CD4-positive, alpha-beta T cell (primary cell): Measurements from ENCODE around the gene C22orf39. TPM values are rescaled to one million over a fixed set of nuclear protein-coding genes. Genes with fewer than 3 reads are reported as not detected.

Experiments
- ATAC-seq: fragments of 200-7000 bp; cut with Tn5 transposase; one replicate; pipeline ENCODE4 v1.10.0; 2022; ENCODE audit warnings: mild to moderate bottlenecking; ENCODE audit not compliant: poor library complexity
- CTCF ChIA-PET: fragments of 350-600 bp; sonication (Branson Sonifier 250); formaldehyde crosslinking; loops from one replicate; lab custom pipeline; 2021; ENCODE audit warnings: antibody characterized with exemption, inconsistent platforms; lab: Charles Lee
- POLR2A ChIA-PET: fragments of 350-600 bp; sonication (Branson Sonifier 250); formaldehyde crosslinking; loops from one replicate; lab custom pipeline; 2021; ENCODE audit warnings: antibody characterized with exemption, inconsistent platforms; lab: Charles Lee
- DNase-seq, 14 experiments: peaks; one replicate each; pipeline ENCODE4 v3.0.0-alpha.2; 2013 to 2020; ENCODE audit warnings: mixed read lengths in 2 of 14
- H3K27ac ChIP-seq, 2 donors: one replicate each; pipeline versions ENCODE4 v1.5.1 to v1.7.0; 2013; ENCODE audit warnings: low read length in 2 of 2, low read depth in 1 of 2, mild to moderate bottlenecking in 1 of 2
- H3K27me3 ChIP-seq, 2 experiments: 1 replicate in 1 of 2; 2 replicates in 1 of 2; pipeline versions ENCODE4 v1.6.1 to v1.7.0; 2013; ENCODE audit warnings: low read length in 2 of 2, control low read depth in 1 of 2, mild to moderate bottlenecking in 1 of 2, moderate library complexity in 1 of 2; ENCODE audit not compliant: insufficient read depth in 2 of 2, control insufficient read depth in 1 of 2
- H3K36me3 ChIP-seq: one replicate; pipeline ENCODE4 v1.6.1; 2013; ENCODE audit warnings: low read length, control low read depth; ENCODE audit not compliant: insufficient read depth
- H3K4me1 ChIP-seq: one replicate; pipeline ENCODE4 v1.6.1; 2013; ENCODE audit warnings: low read length, control low read depth; ENCODE audit not compliant: insufficient read depth
- H3K4me3 ChIP-seq: one replicate; pipeline ENCODE4 v1.5.1; 2013; ENCODE audit warnings: mild to moderate bottlenecking, low read length, moderate library complexity
- H3K9me3 ChIP-seq, 2 experiments: 1 replicate in 1 of 2; 2 replicates in 1 of 2; pipeline versions ENCODE4 v1.6.1 to v1.7.0; 2013; ENCODE audit warnings: low read length in 2 of 2, mild to moderate bottlenecking in 2 of 2, control low read depth in 1 of 2, moderate library complexity in 1 of 2; ENCODE audit not compliant: control insufficient read depth in 1 of 2, insufficient read depth in 1 of 2
- H3K27ac Mint-ChIP-seq: one replicate; pipeline ENCODE4 v1.8.0; 2020; ENCODE audit warnings: mixed read lengths
- H3K27me3 Mint-ChIP-seq: one replicate; pipeline ENCODE4 v1.8.0; 2021; ENCODE audit warnings: mixed read lengths
- H3K36me3 Mint-ChIP-seq: one replicate; pipeline ENCODE4 v1.8.0; 2021; ENCODE audit warnings: low read depth, mixed read lengths
- H3K4me1 Mint-ChIP-seq: one replicate; pipeline ENCODE4 v1.8.0; 2021; ENCODE audit warnings: low read depth, mixed read lengths
- H3K4me3 Mint-ChIP-seq: one replicate; pipeline ENCODE4 v1.8.0; 2020; ENCODE audit warnings: mild to moderate bottlenecking, mixed read lengths
- H3K9me3 Mint-ChIP-seq: one replicate; pipeline ENCODE4 v1.8.0; 2020; ENCODE audit warnings: mixed read lengths
- intact Hi-C, 2 experiments: fragments of 100-400 bp; cut with DNase I in 1 of 2; cut with micrococcal nuclease in 1 of 2; formaldehyde crosslinking; loops; one replicate each; pipeline versions ENCODE4 v1.15.1 to v1.9.0; 2023 to 2025; cut with DNase I, micrococcal nuclease
- total RNA-seq, 174 experiments: library from RNA in 2 of 174; stranded (reverse) in 2 of 174; gene quantifications; one replicate each; pipeline ENCODE4 v1.2.3 and lab custom pipeline; 2021 to 2026
- TF ChIP-seq, protein P1 (sequence below): fragments of 200-600 bp; IDR thresholded peaks from one replicate; pipeline ENCODE4 v1.8.0; 2022; ENCODE audit warnings: antibody characterized with exemption, mild to moderate bottlenecking

Gene C22orf39
- total RNA-seq, 2 experiments from 2014 or later, result 30.2 to 32.6 TPM

DNA sequence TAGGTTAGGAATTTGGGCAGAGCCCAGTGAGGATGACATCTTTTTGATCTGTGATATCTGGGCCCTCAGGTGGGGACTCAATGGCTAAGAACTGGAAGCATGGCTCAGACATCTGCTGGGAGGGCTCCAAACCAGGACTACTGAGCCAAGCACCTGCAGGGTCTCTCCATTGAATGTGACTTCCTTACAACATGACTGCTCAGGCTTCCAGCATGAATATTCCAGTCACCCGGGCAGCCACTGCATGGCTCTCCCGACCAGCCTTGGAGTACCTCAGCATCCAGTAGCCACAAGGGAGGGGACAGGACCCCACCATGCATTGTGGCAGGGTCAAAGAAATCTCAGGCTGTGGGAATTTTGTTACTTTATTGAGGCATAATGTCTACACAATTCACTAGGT lies 40.8 kb upstream of the C22orf39 start:
- no peak overlapping the region for H3K4me3 ChIP-seq
- ChIA-PET POLR2A (interaction anchor here (1.1 kb wide), 1 partner anchor 8 kb away, joined by 3 read pairs; the partner anchor contains the start of gene CDC45), CTCF (no interaction called here)
- H3K4me1 ChIP-seq, result no peaks in the 10 kb centered on the region
- no peaks in the 10 kb centered on the region for H3K9me3 ChIP-seq
- intact Hi-C loops, result loop anchor here in 1 of 2 experiments (10.0 kb wide), 1 partner anchor 437 kb away; no protein-coding TSS in a partner anchor
- H3K27me3 ChIP-seq, result no peaks in the 10 kb centered on the region
- H3K4me1 Mint-ChIP-seq, result no peaks in the 10 kb centered on the region
- DNase-seq (no peak), ATAC-seq (no peak)
- H3K27ac ChIP-seq, result no peak overlapping the region
- no peak overlapping the region for H3K4me3 Mint-ChIP-seq
- H3K27ac Mint-ChIP-seq, result no peak overlapping the region
- no peaks in the 10 kb centered on the region for H3K36me3 ChIP-seq
- H3K9me3 Mint-ChIP-seq, result no peaks in the 10 kb centered on the region
- no peaks in the 10 kb centered on the region for H3K36me3 Mint-ChIP-seq
- TF ChIP-seq, protein P1, sequence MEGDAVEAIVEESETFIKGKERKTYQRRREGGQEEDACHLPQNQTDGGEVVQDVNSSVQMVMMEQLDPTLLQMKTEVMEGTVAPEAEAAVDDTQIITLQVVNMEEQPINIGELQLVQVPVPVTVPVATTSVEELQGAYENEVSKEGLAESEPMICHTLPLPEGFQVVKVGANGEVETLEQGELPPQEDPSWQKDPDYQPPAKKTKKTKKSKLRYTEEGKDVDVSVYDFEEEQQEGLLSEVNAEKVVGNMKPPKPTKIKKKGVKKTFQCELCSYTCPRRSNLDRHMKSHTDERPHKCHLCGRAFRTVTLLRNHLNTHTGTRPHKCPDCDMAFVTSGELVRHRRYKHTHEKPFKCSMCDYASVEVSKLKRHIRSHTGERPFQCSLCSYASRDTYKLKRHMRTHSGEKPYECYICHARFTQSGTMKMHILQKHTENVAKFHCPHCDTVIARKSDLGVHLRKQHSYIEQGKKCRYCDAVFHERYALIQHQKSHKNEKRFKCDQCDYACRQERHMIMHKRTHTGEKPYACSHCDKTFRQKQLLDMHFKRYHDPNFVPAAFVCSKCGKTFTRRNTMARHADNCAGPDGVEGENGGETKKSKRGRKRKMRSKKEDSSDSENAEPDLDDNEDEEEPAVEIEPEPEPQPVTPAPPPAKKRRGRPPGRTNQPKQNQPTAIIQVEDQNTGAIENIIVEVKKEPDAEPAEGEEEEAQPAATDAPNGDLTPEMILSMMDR, result no peak
- no peaks in the 10 kb centered on the region for H3K27me3 Mint-ChIP-seq

- peaks cover 9% of the 10 kb centered on the region for H3K4me1 Mint-ChIP-seq
- no peak overlapping the region for H3K4me3 Mint-ChIP-seq
- Histone ChIP-seq H3K27ac (no peak overlapping the region), H3K36me3 (no peaks in the 10 kb centered on the region), H3K27me3 (no peaks in the 10 kb centered on the region), H3K4me1 (peaks cover 6% of the 10 kb centered on the region), H3K9me3 (no peaks in the 10 kb centered on the region), H3K4me3 (no peak overlapping the region)
- ATAC-seq (no peak), DNase-seq (no peak)
- ChIA-PET CTCF (no interaction called here), POLR2A (no interaction called here)
- TF ChIP-seq, protein P1, result no peak
- no peaks in the 10 kb centered on the region for H3K9me3 Mint-ChIP-seq
- no peak overlapping the region for H3K27ac Mint-ChIP-seq
- peaks cover 9% of the 10 kb centered on the region for H3K36me3 Mint-ChIP-seq
- intact Hi-C loops, result loop anchor here in 1 of 2 experiments (10.0 kb wide), 1 partner anchor 441 kb away; no protein-coding TSS in a partner anchor
- no peaks in the 10 kb centered on the region for H3K27me3 Mint-ChIP-seq
These were observed 36.2 kb upstream of the C22orf39 start for GRCh38 chr22:19483481-19484244.

DNA sequence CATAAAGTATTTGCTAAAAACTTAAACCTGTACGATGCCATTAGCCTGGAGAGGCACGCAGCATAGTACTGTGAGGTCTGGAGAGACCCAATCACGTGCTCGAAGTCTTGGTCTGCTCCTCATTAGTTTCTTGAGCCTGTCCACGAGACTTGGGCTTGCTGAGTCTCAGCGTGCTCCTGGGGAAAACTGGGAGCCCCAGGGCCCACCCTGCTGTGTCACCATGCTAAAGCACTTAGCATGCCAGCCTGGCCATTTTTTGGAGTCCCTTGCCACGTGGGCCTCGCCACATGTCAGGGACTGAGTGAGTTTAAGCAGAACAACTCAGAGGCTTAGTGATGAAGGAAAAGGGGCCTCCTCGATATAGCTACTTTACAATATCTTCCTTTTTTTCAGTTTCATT lies 34.8 kb upstream of the C22orf39 start:
- H3K27me3 ChIP-seq, result no peaks in the 10 kb centered on the region
- H3K36me3 ChIP-seq, result no peaks in the 10 kb centered on the region
- intact Hi-C loops, result loop anchor here in 1 of 2 experiments (10.0 kb wide), 1 partner anchor 443 kb away; no protein-coding TSS in a partner anchor
- ChIA-PET POLR2A (no interaction called here), CTCF (no interaction called here)
- H3K27ac ChIP-seq, result no peak overlapping the region
- H3K4me3 Mint-ChIP-seq, result no peak overlapping the region
- no peaks in the 10 kb centered on the region for H3K9me3 Mint-ChIP-seq
- no peak for DNase-seq
- no peaks in the 10 kb centered on the region for H3K27me3 Mint-ChIP-seq
- peaks cover 19% of the 10 kb centered on the region for H3K4me1 Mint-ChIP-seq
- TF ChIP-seq, protein P1, result no peak
- H3K4me3 ChIP-seq, result no peak overlapping the region
- H3K9me3 ChIP-seq, result no peaks in the 10 kb centered on the region
- ATAC-seq, result no peak
- H3K4me1 ChIP-seq, result peaks cover 14% of the 10 kb centered on the region
- H3K36me3 Mint-ChIP-seq, result peaks cover 9% of the 10 kb centered on the region
- H3K27ac Mint-ChIP-seq, result no peak overlapping the region
